ENCODE data around the gene SARNP.

DNA sequence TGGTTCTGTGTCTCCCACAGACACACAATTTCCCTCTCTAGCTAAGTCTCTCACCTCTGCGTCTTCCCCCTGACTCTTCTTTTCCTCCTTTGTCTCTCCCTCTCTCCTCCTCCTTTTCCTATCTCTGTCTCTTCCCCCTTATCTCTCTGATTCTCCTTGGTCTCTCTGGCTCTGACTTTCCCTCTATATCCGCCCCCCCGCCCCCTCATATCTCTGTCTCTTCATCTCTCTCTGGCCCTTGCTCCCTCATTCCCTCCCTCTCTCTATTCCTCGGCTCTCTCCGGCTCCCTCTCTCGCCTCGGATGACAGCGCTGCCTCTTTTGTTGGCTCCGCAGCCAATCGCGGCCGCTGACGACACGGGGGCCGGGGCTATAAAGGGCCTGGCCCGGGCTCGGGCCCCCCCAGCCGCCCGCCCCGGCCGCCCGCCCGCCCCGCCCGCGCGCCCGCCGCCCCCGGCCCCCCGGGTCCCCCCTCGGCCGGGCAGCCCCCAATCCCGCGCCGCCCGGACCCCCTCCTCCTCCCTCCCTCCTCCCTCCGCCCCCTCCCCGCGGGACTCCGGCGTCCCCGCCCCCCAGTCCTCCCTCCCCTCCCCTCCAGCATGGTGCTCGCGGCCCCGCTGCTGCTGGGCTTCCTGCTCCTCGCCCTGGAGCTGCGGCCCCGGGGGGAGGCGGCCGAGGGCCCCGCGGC, 74.7 kb downstream of the SARNP start, which contains the start of gene GDF11:
- no peak for TF ChIP-seq POLR2A (IDR thresholded peaks at IDR 0.05)
- TF ChIP-seq, protein P1, sequence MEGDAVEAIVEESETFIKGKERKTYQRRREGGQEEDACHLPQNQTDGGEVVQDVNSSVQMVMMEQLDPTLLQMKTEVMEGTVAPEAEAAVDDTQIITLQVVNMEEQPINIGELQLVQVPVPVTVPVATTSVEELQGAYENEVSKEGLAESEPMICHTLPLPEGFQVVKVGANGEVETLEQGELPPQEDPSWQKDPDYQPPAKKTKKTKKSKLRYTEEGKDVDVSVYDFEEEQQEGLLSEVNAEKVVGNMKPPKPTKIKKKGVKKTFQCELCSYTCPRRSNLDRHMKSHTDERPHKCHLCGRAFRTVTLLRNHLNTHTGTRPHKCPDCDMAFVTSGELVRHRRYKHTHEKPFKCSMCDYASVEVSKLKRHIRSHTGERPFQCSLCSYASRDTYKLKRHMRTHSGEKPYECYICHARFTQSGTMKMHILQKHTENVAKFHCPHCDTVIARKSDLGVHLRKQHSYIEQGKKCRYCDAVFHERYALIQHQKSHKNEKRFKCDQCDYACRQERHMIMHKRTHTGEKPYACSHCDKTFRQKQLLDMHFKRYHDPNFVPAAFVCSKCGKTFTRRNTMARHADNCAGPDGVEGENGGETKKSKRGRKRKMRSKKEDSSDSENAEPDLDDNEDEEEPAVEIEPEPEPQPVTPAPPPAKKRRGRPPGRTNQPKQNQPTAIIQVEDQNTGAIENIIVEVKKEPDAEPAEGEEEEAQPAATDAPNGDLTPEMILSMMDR (IDR thresholded peaks at IDR 0.05), result peak in 1 of 4 experiments; percentile 4
